Suprapubic skin (tissue), 4 donors: Measurements from ENCODE around the gene GRM3.

Experiments
- CTCF ChIP-seq, 2 donors: fragments of 200-600 bp in 1 of 2; fragments of 450-650 bp in 1 of 2; sonication (generic) in 1 of 2; IDR thresholded peaks; one replicate each; pipeline ENCODE4 v1.5.1; 2016 to 2019; ENCODE audit warnings: antibody characterized with exemption in 2 of 2, mild to moderate bottlenecking in 1 of 2, moderate library complexity in 1 of 2
- EP300 ChIP-seq: sonication (generic); formaldehyde crosslinking; IDR thresholded peaks from one replicate; pipeline ENCODE4 v1.6.1; 2017; ENCODE audit warnings: antibody characterized with exemption
- POLR2A ChIP-seq, 2 donors: fragments of 450-650 bp; IDR thresholded peaks; one replicate each; pipeline ENCODE4 v1.6.1; 2017; ENCODE audit warnings: antibody characterized with exemption in 2 of 2, mild to moderate bottlenecking in 2 of 2, moderate library complexity in 2 of 2
- POLR2AphosphoS5 ChIP-seq, 3 donors: sonication (generic); formaldehyde crosslinking; IDR thresholded peaks; one replicate each; pipeline ENCODE4 v1.6.1; 2017; ENCODE audit warnings: antibody characterized with exemption in 3 of 3

GRCh38 chr7:86647385-86648094 is 3.8 kb downstream of the GRM3 start:
- no peak for TF ChIP-seq CTCF (IDR thresholded peaks at IDR 0.05)
- no peak for TF ChIP-seq EP300
- no peak for TF ChIP-seq POLR2A (IDR thresholded peaks at IDR 0.05)
- no peak for TF ChIP-seq POLR2AphosphoS5 (IDR thresholded peaks at IDR 0.05)
